HEK293 (cell line): Measurements from ENCODE around the gene PPCDC.
A peak's percentile ranks its signal among the peaks of the same experiment; 100 is the strongest.

Source experiments
- CTCF ChIA-PET: fragments of 350-600 bp; formaldehyde crosslinking; extraction: SDS; loops from one replicate; lab custom pipeline; 2021; ENCODE audit warnings: antibody characterized with exemption; lab: Yijun Ruan, JAX
- POLR2A ChIA-PET: fragments of 300-600 bp; formaldehyde crosslinking; extraction: SDS; loops from one replicate; lab custom pipeline; 2020; ENCODE audit warnings: antibody characterized with exemption, inconsistent platforms; lab: Yijun Ruan, JAX
- H3K27ac ChIP-seq: fragments of 200-500 bp; sonication (Bioruptor generic); 2 replicates; pipeline ENCODE4 v1.5.1; 2014; ENCODE audit warnings: low read depth, low read length, control low read depth, inconsistent platforms; ENCODE audit errors: extremely low read depth
- H3K36me3 ChIP-seq, 2 experiments: fragments of 200-500 bp in 1 of 2; sonication (Bioruptor generic) in 1 of 2; 1 replicate in 1 of 2; 2 replicates in 1 of 2; pipeline ENCODE4 v1.5.1; 2014 to 2017; ENCODE audit warnings: inconsistent platforms in 2 of 2, low read length in 2 of 2; ENCODE audit not compliant: control insufficient read depth in 2 of 2, insufficient read depth in 1 of 2
- H3K4me1 ChIP-seq: fragments of 200-500 bp; sonication (Bioruptor generic); 2 replicates; pipeline ENCODE4 v1.5.1; 2014; ENCODE audit warnings: mild to moderate bottlenecking, low read length, inconsistent platforms; ENCODE audit not compliant: control insufficient read depth, insufficient read depth
- H3K4me3 ChIP-seq: 2 replicates; pipeline ENCODE4 v1.5.1; 2011; ENCODE audit warnings: low read depth, mild to moderate bottlenecking, control low read depth, low read length, moderate library complexity
- H3K9me3 ChIP-seq: fragments of 200-500 bp; sonication (Bioruptor generic); 2 replicates; pipeline ENCODE4 v1.5.1; 2014; ENCODE audit warnings: low read depth, low read length, inconsistent platforms; ENCODE audit not compliant: control insufficient read depth, insufficient read depth
- BCL6B ChIP-seq: fragments of 450-650 bp; formaldehyde crosslinking; IDR thresholded peaks from 2 replicates; pipeline ENCODE4 v1.5.1; 2017; ENCODE audit warnings: missing biosample characterization, missing genetic modification characterization
- CTCF ChIP-seq: fragments of 450-650 bp; formaldehyde crosslinking; IDR thresholded peaks from 2 replicates; pipeline ENCODE4 v1.5.1; 2016; ENCODE audit warnings: missing biosample characterization, missing genetic modification characterization
- GLIS2 ChIP-seq: fragments of 450-650 bp; formaldehyde crosslinking; IDR thresholded peaks from 2 replicates; pipeline ENCODE4 v1.5.1; 2016; ENCODE audit warnings: missing biosample characterization, missing genetic modification characterization
- HOXC10 ChIP-seq: sonication (generic); formaldehyde crosslinking; IDR thresholded peaks from 2 replicates; pipeline ENCODE4 v1.8.1; 2023; ENCODE audit warnings: mild to moderate bottlenecking, missing genetic modification reagents
- IKZF3 ChIP-seq: fragments of 450-650 bp; IDR thresholded peaks from 2 replicates; pipeline ENCODE4 v1.5.0; 2018; ENCODE audit warnings: missing biosample characterization, mild to moderate bottlenecking, missing genetic modification characterization, moderate library complexity
- KLF1 ChIP-seq: fragments of 450-650 bp; formaldehyde crosslinking; IDR thresholded peaks from 2 replicates; pipeline ENCODE4 v1.5.1; 2016; ENCODE audit warnings: missing biosample characterization, missing genetic modification characterization
- KLF8 ChIP-seq: fragments of 450-650 bp; formaldehyde crosslinking; IDR thresholded peaks from 2 replicates; pipeline ENCODE4 v1.5.1; 2016; ENCODE audit warnings: missing biosample characterization, missing genetic modification characterization
- RBAK ChIP-seq: fragments of 450-650 bp; formaldehyde crosslinking; IDR thresholded peaks from 2 replicates; pipeline ENCODE4 v1.5.1; 2016; ENCODE audit warnings: missing biosample characterization, missing genetic modification characterization
- SCRT2 ChIP-seq: fragments of 450-650 bp; formaldehyde crosslinking; IDR thresholded peaks from 2 replicates; pipeline ENCODE4 v1.5.1; 2016; ENCODE audit warnings: missing biosample characterization, missing genetic modification characterization
- ZBTB20 ChIP-seq: fragments of 450-650 bp; formaldehyde crosslinking; IDR thresholded peaks from 2 replicates; pipeline ENCODE4 v1.5.1; 2016; ENCODE audit warnings: missing biosample characterization, missing genetic modification characterization
- ZNF114 ChIP-seq: fragments of 450-650 bp; formaldehyde crosslinking; IDR thresholded peaks from 2 replicates; pipeline ENCODE4 v1.5.0; 2017; ENCODE audit warnings: missing biosample characterization, missing genetic modification characterization
- ZNF2 ChIP-seq: fragments of 450-650 bp; formaldehyde crosslinking; IDR thresholded peaks from 2 replicates; pipeline ENCODE4 v1.5.1; 2016; ENCODE audit warnings: missing biosample characterization, missing genetic modification characterization
- ZNF214 ChIP-seq: fragments of 450-650 bp; formaldehyde crosslinking; IDR thresholded peaks from 2 replicates; pipeline ENCODE4 v1.5.1; 2017; ENCODE audit warnings: missing biosample characterization, mild to moderate bottlenecking, missing genetic modification characterization, borderline replicate concordance
- ZNF221 ChIP-seq: fragments of 450-650 bp; formaldehyde crosslinking; IDR thresholded peaks from 2 replicates; pipeline ENCODE4 v1.5.1; 2017; ENCODE audit warnings: missing biosample characterization, missing genetic modification characterization, borderline replicate concordance
- ZNF324 ChIP-seq: fragments of 450-650 bp; formaldehyde crosslinking; IDR thresholded peaks from 2 replicates; pipeline ENCODE4 v1.5.1; 2016; ENCODE audit warnings: missing biosample characterization, missing genetic modification characterization
- ZNF837 ChIP-seq: fragments of 450-650 bp; formaldehyde crosslinking; IDR thresholded peaks from 2 replicates; pipeline ENCODE4 v1.5.1; 2016; ENCODE audit warnings: missing biosample characterization, missing genetic modification characterization

PPCDC gene

DNA sequence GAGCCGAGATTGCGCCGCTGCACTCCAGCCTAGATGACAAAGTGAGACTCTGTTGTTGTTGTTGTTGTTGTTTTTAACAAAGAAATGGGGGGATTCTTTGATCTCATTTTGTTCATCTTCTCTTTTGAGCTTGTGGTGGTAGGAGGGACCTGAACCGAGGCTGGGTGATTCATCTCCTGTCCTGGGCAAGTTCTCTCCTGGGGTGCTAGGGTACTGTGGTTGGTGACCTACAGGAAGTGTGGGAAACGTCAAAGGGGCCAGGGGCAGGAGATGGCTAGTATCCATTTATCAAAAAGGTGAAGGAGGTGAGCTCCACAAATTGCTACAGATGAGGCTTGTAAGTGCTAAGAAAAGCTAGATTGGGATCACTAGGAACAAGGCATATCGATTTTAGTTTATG, 14.3 kb downstream of the PPCDC start:
- Histone ChIP-seq H3K4me1 (peaks cover 9% of the 10 kb centered on the region; the same call in 1 of the 2 replicates), H3K4me3 (no peak overlapping the region), H3K9me3 (no peaks in the 10 kb centered on the region), H3K36me3 (peaks cover 0 to 11% of the 10 kb centered on the region in 2 experiments; a peak in 2 of 3 replicates), H3K27ac (no peak overlapping the region)
- ChIA-PET POLR2A (interaction anchor here (0.6 to 2.3 kb wide), 2 partner anchors 14 to 143 kb away, joined by 5 to 8 read pairs; partner anchors contain the start of gene PPCDC), CTCF (interaction anchor here (1.0 to 2.5 kb wide), 5 partner anchors 8 to 270 kb away, joined by 3 to 24 read pairs (median 6); partner anchors contain the start of gene C15orf39)
- TF ChIP-seq HOXC10 (no peak), ZNF837 (tag by site-specific recombination) (no peak), ZNF2 (tag by site-specific recombination) (no peak), IKZF3 (tag by site-specific recombination) (no peak), ZBTB20 (tag by site-specific recombination) (no peak), KLF8 (tag by site-specific recombination) (no peak), ZNF324 (tag by site-specific recombination) (no peak), RBAK (no peak), ZNF214 (tag by site-specific recombination) (no peak)

DNA sequence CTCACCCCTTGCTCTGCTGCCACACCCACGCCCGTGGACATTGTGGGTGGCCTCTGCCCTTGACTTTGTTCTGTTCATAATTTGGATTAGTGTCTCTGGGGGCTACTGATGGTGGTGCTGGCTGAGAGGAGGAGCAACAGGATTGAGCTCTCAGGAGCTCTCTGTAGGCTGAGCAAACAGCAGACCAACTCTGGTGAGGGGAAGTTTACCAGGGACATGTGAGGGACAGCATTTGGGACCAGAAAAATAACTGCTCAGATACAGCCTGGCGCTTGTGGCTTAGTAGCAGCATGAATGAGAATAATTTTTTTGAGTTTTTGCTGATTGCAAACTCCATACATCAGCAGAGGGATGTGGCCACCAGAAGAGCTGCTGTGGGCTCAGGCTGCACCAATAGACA, 14.8 kb downstream of the PPCDC start:
- Histone ChIP-seq H3K27ac (no peak overlapping the region), H3K9me3 (no peaks in the 10 kb centered on the region), H3K4me3 (no peak overlapping the region), H3K4me1 (peaks cover 13% of the 10 kb centered on the region; the same call in 1 of the 2 replicates), H3K36me3 (peaks cover 0 to 11% of the 10 kb centered on the region in 2 experiments; a peak in 2 of 3 replicates)
- CTCF ChIA-PET: interaction anchor here (0.6 to 2.1 kb wide), 4 partner anchors 13 to 166 kb away, joined by 4 to 24 read pairs (median 6); partner anchors contain the start of gene C15orf39
- POLR2A ChIA-PET: interaction anchor here (2.3 kb wide), 1 partner anchor 15 kb away, joined by 8 read pairs; the partner anchor contains the start of gene PPCDC
- TF ChIP-seq SCRT2 (tag by site-specific recombination): peak; percentile 38; the same call in 1 of the 2 replicates
- no peak for TF ChIP-seq ZNF221 (tag by site-specific recombination)

- CTCF ChIA-PET: interaction anchor here (0.6 to 3.5 kb wide), 15 partner anchors 9 to 207 kb away, joined by 3 to 20 read pairs (median 3); partner anchors contain the start of gene C15orf39
These were observed 19.5 kb downstream of the PPCDC start for GRCh38 chr15:75042730-75043508.

More at GRCh38 chr15:75042730-75043508, 19.5 kb downstream of the PPCDC start:
- TF ChIP-seq GLIS2 (tag by site-specific recombination) (0 out of 2 replicates have a peak, but pooled peaks have one; percentile 31), ZNF114 (tag by site-specific recombination) (no peak), BCL6B (tag by site-specific recombination) (peak; percentile 6; the same call in 1 of the 2 replicates), ZNF2 (tag by site-specific recombination) (0 out of 2 replicates have a peak, but pooled peaks have one; percentile 48), ZBTB20 (tag by site-specific recombination) (peak; percentile 66), KLF1 (tag by site-specific recombination) (no peak), CTCF (tag by site-specific recombination) (peak; percentile 63; the same call in 1 of the 2 replicates)
- Histone ChIP-seq H3K27ac (no peak overlapping the region; the same call in 1 of the 2 replicates), H3K4me1 (peaks cover 20% of the 10 kb centered on the region), H3K4me3 (no peak overlapping the region), H3K9me3 (no peaks in the 10 kb centered on the region), H3K36me3 (peaks cover 0 to 19% of the 10 kb centered on the region in 2 experiments; a peak in 2 of 3 replicates)
- POLR2A ChIA-PET: interaction anchor here (0.6 to 1.9 kb wide), 10 partner anchors 9 to 304 kb away, joined by 3 to 10 read pairs (median 3); partner anchors contain the start of genes C15orf39, NEIL1 and PPCDC
